GM10248 (cell line): ENCODE results near the gene DYNC1H1.

Source experiments
- CTCF ChIA-PET: fragments of 300-600 bp; sonication (Branson Sonifier 250); formaldehyde crosslinking; extraction: SDS; loops from one replicate; lab custom pipeline; 2021; ENCODE audit warnings: antibody characterized with exemption; lab: Yijun Ruan, JAX
- POLR2A ChIA-PET: fragments of 350-650 bp; sonication (Branson Sonifier 250); formaldehyde crosslinking; extraction: SDS; loops from one replicate; lab custom pipeline; 2020; ENCODE audit warnings: antibody characterized with exemption; lab: Yijun Ruan, JAX
- DNase-seq: peaks from one replicate; pipeline ENCODE4 v3.0.0; 2012; ENCODE audit errors: extremely low spot score
- TF ChIP-seq, protein P1 (sequence below): IDR thresholded peaks from 2 replicates; pipeline ENCODE4 v1.5.1; 2012; ENCODE audit warnings: mild to moderate bottlenecking, low read depth; ENCODE audit errors: extremely low read depth, missing control alignments, control extremely low read depth

DYNC1H1 gene

DNA sequence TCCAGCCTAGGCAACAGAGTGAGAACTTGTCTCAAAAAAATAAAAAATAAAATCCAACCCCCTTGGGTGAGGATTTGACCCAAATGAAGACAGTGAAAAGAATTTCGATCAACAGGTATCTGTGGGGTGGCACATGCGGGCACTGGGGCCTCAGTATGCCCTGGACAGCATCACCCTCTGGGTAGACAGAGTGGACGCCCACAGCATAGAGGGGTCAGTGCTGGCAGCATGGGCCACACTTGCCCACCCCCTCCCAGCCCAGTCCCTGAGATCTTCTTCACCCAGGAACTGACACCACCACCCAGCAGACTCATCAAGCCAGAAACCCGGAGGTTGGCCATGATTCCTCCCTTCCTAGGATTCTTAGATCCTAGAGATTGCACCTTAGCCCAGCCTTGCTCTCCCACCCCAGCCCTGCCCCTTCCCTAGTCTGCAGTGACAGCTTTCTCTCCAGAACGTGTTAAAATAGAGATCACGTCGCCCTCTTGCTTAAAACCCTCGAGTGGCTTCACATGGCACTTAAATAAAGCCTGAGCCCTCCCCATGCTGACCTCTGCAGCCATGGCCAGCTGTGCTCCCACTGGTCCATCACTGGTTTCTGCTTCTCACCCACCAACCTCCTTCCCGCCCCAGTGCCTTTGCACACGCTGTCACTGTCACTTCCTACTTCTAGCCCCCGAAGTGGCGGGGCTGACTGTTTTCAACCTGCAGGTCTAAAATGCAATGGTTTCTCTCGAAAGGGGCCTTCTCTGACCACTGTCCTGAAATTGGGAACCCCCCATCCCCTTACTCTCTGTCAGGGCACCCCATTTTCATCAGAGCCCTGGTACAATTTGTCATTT is 26.2 kb upstream of the DYNC1H1 start:
- ChIA-PET POLR2A (no interaction called here), CTCF (no interaction called here)

DNA sequence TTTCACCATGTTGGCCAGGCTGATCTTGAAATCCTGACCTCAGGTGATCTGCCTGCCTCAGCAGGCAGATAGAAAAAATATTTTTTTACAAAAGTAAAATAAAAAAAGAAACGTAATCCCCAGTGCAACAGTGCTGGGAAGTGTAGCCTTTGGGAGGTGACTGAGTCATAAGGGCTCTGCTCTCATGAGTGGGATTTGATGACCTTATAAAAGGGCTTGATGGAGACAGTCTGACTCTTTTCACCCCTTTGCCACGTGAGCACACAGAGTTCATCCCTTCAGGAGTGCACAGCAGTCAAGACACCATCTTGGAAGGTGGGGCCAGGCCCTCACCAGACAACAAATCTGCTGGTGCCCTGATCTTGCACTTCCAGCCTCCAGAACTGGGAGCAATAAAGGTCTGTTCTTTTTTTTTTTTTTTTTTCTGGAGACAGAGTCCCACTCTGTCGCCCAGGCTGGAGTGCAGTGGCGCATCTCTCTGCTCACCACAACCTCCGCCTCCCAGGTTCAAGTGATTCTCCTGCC is 24.7 kb upstream of the DYNC1H1 start:
- ChIA-PET POLR2A (no interaction called here), CTCF (no interaction called here)
- DNase-seq: no peak
- TF ChIP-seq, protein P1, sequence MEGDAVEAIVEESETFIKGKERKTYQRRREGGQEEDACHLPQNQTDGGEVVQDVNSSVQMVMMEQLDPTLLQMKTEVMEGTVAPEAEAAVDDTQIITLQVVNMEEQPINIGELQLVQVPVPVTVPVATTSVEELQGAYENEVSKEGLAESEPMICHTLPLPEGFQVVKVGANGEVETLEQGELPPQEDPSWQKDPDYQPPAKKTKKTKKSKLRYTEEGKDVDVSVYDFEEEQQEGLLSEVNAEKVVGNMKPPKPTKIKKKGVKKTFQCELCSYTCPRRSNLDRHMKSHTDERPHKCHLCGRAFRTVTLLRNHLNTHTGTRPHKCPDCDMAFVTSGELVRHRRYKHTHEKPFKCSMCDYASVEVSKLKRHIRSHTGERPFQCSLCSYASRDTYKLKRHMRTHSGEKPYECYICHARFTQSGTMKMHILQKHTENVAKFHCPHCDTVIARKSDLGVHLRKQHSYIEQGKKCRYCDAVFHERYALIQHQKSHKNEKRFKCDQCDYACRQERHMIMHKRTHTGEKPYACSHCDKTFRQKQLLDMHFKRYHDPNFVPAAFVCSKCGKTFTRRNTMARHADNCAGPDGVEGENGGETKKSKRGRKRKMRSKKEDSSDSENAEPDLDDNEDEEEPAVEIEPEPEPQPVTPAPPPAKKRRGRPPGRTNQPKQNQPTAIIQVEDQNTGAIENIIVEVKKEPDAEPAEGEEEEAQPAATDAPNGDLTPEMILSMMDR: no peak

More for the DNA sequence above, 26.2 kb upstream of the DYNC1H1 start:
- TF ChIP-seq, protein P1: no peak
- DNase-seq: no peak

- ChIA-PET CTCF (interaction anchor here (1.8 kb wide), 1 partner anchor 10 kb away, joined by 4 read pairs; no protein-coding TSS in a partner anchor), POLR2A (no interaction called here)
- no peak for DNase-seq
- TF ChIP-seq, protein P1: no peak
Measured at GRCh38 chr14:101944451-101944850, 19.9 kb upstream of the DYNC1H1 start.

DNA sequence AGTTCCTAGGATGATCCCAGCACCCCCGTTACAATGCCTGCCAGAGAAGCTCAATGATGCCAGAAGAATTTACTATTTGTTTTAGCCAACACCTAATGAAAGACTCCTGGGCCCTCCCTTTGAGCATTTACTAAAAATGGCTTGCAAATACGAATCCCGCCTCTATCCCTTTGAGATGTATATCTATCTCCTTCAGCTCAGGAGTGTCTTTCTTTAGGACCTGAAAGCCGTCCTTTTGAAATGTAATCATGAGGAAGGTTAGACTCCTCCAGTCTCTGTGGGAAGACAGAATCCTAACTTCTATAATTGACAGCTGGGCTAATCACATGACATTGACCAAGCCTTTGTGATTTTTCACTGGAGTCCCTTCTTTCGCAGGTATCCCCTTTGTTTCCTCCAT is 19.2 kb upstream of the DYNC1H1 start:
- TF ChIP-seq, protein P1: no peak
- POLR2A ChIA-PET: no interaction called here
- DNase-seq: no peak
- CTCF ChIA-PET: interaction anchor here (1.1 to 1.8 kb wide), 2 partner anchors 11 to 15 kb away, joined by 4 read pairs; no protein-coding TSS in a partner anchor

DNA sequence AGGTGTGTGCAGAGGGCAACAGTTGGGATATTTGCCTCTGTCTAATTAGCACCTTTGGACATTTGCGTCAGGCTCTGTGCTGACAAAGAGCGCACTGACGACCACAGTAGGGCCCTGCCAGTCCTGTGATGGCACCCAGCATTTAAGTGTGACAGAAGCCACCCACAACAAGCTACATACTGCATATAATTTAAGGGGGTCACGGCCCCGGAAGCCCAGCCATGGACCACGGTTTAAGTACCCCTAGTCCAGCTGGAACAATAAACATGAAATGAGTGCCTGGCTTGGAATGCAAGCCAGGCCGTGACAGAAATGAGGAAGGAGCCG is 16.8 kb upstream of the DYNC1H1 start:
- no peak for DNase-seq
- TF ChIP-seq, protein P1: no peak
- CTCF ChIA-PET: interaction anchor here (0.9 kb wide), 1 partner anchor 240 kb away, joined by 3 read pairs; no protein-coding TSS in a partner anchor
- POLR2A ChIA-PET: interaction anchor here (0.7 kb wide), 1 partner anchor 31 kb away, joined by 4 read pairs; no protein-coding TSS in a partner anchor

DNA sequence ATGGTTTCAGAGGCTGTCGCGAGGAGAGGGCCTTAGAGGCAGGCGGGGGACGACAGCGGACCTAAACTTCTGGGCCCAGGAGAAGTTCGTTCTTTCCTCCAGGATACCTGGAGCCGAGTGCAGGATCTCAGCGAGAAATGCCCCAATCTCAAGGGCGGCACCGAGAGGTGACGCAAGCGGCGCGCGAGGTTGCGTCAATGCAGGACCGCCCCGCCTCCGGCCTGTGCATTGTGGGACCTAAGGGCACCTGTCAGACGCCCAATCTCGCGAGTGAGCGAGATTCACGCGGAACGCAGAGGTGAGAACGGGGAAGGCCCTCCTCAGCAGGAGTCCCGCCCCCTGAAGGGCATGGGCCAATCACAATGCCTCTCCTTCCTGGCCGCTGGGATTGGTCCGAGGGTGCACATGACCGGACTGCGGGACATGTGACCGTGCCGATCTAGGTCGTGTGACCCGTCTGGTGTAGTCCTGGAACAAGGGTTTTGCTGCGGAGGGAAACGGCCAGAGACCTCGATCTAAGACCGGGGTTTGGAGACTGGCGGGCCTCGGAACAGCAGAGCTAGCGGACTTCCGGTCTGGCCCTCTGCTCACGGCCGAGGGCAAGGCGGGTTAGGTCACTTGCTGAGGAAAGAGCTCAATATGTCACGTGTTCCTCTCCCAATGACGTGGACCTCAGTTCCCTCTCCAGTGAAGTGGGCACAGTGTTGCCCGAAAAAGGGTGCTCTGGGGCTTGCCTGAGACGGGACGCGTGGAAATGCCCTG is 16.3 kb upstream of the DYNC1H1 start:
- peak; percentile 100 for DNase-seq
- ChIA-PET POLR2A (interaction anchor here (0.5 to 1.1 kb wide), 5 partner anchors 15 to 403 kb away, joined by 3 to 12 read pairs (median 4); no protein-coding TSS in a partner anchor), CTCF (interaction anchor here (0.9 to 1.9 kb wide), 7 partner anchors 12 to 369 kb away, joined by 3 to 14 read pairs (median 3); no protein-coding TSS in a partner anchor)
- TF ChIP-seq, protein P1: no peak
